CD14-positive monocyte (primary cell): ENCODE data around the gene TBC1D10A. TPM values are rescaled to one million over a fixed set of nuclear protein-coding genes. Genes with fewer than 3 reads are reported as not detected.
A peak's percentile ranks its signal among the peaks of the same experiment; 100 is the strongest.

Source experiments
- DNase-seq, 3 donors: peaks; one replicate each; pipeline ENCODE4 v3.0.0-alpha.2; 2011 to 2022
- H2AFZ ChIP-seq: 2 replicates; pipeline ENCODE4 v1.6.0; 2012; ENCODE audit warnings: mild to moderate bottlenecking, low read depth, low read length, inconsistent platforms; ENCODE audit not compliant: insufficient read depth, poor library complexity, severe bottlenecking
- H3K27ac ChIP-seq, 2 donors: 1 replicate in 1 of 2; 2 replicates in 1 of 2; pipeline ENCODE4 v1.5.1; 2012 to 2013; ENCODE audit warnings: low read length in 2 of 2, control low read depth in 1 of 2, inconsistent platforms in 1 of 2, low read depth in 1 of 2, mild to moderate bottlenecking in 1 of 2
- H3K27me3 ChIP-seq, 2 donors: one replicate each; pipeline versions ENCODE4 v1.6.0 to v1.6.1; 2011 to 2013; ENCODE audit warnings: low read length in 2 of 2; ENCODE audit not compliant: control insufficient read depth in 2 of 2, insufficient read depth in 2 of 2
- H3K36me3 ChIP-seq, 2 donors: replicated peaks in 1 of 2; 1 replicate in 1 of 2; 2 replicates in 1 of 2; pipeline versions ENCODE4 v1.5.1 to v1.6.1; 2012 to 2013; ENCODE audit warnings: low read length in 2 of 2, control low read depth in 1 of 2, inconsistent platforms in 1 of 2, mild to moderate bottlenecking in 1 of 2; ENCODE audit not compliant: insufficient read depth in 2 of 2, control insufficient read depth in 1 of 2
- H3K4me1 ChIP-seq, 2 donors: 1 replicate in 1 of 2; 2 replicates in 1 of 2; pipeline versions ENCODE4 v1.5.1 to v1.6.1; 2012 to 2013; ENCODE audit warnings: low read length in 2 of 2, control low read depth in 1 of 2, inconsistent platforms in 1 of 2, mild to moderate bottlenecking in 1 of 2, moderate library complexity in 1 of 2; ENCODE audit not compliant: insufficient read depth in 2 of 2, control insufficient read depth in 1 of 2
- H3K4me2 ChIP-seq: replicated peaks from 2 replicates; pipeline ENCODE3; 2012; ENCODE audit warnings: low read length, moderate library complexity, mild to moderate bottlenecking; ENCODE audit not compliant: poor library complexity, severe bottlenecking; ENCODE audit errors: extremely low read depth
- H3K4me3 ChIP-seq, 3 experiments: fragments of 200-600 bp in 1 of 3; sonication (generic) in 1 of 3; replicated peaks in 1 of 3; 1 replicate in 2 of 3; 2 replicates in 1 of 3; pipeline ENCODE4 v1.5.1; 2011 to 2013; ENCODE audit warnings: low read length in 3 of 3, mild to moderate bottlenecking in 3 of 3, control low read depth in 2 of 3, low read depth in 2 of 3, inconsistent platforms in 1 of 3, moderate library complexity in 1 of 3
- H3K79me2 ChIP-seq: 2 replicates; pipeline ENCODE4 v1.6.0; 2012; ENCODE audit warnings: mild to moderate bottlenecking, control low read depth, inconsistent platforms, low read length, moderate library complexity; ENCODE audit not compliant: insufficient read depth
- H3K9ac ChIP-seq: 2 replicates; pipeline ENCODE4 v1.6.0; 2017; ENCODE audit warnings: low read length, mild to moderate bottlenecking; ENCODE audit not compliant: insufficient read depth, poor library complexity, severe bottlenecking
- H3K9me3 ChIP-seq, 2 donors: replicated peaks in 1 of 2; 1 replicate in 1 of 2; 2 replicates in 1 of 2; pipeline versions ENCODE4 v1.5.1 to v1.6.1; 2012 to 2013; ENCODE audit warnings: low read length in 2 of 2, control low read depth in 1 of 2; ENCODE audit not compliant: control insufficient read depth in 1 of 2, insufficient read depth in 1 of 2
- H4K20me1 ChIP-seq: 2 replicates; pipeline ENCODE4 v1.6.0; 2012; ENCODE audit warnings: mild to moderate bottlenecking, low read length, control low read depth, moderate library complexity; ENCODE audit not compliant: insufficient read depth
- H3K27ac Mint-ChIP-seq, 7 donors: one replicate each; pipeline ENCODE4 v1.8.0; 2020; ENCODE audit warnings: mild to moderate bottlenecking in 7 of 7, mixed read lengths in 7 of 7, moderate library complexity in 6 of 7, inconsistent platforms in 2 of 7
- H3K27me3 Mint-ChIP-seq, 3 donors: one replicate each; pipeline ENCODE4 v1.8.0; 2021 to 2022; ENCODE audit warnings: low read depth in 3 of 3, mild to moderate bottlenecking in 3 of 3, mixed read lengths in 3 of 3, moderate library complexity in 3 of 3, inconsistent platforms in 1 of 3
- H3K36me3 Mint-ChIP-seq, 2 donors: one replicate each; pipeline ENCODE4 v1.8.0; 2020; ENCODE audit warnings: mixed read lengths in 2 of 2, inconsistent platforms in 1 of 2, mild to moderate bottlenecking in 1 of 2
- H3K4me1 Mint-ChIP-seq: one replicate; pipeline ENCODE4 v1.8.0; 2020; ENCODE audit warnings: mild to moderate bottlenecking, mixed read lengths
- H3K4me3 Mint-ChIP-seq, 2 donors: one replicate each; pipeline ENCODE4 v1.8.0; 2020; ENCODE audit warnings: mild to moderate bottlenecking in 2 of 2, mixed read lengths in 2 of 2, moderate library complexity in 1 of 2
- H3K9me3 Mint-ChIP-seq, 7 donors: one replicate each; pipeline ENCODE4 v1.8.0; 2020 to 2022; ENCODE audit warnings: mixed read lengths in 7 of 7, mild to moderate bottlenecking in 6 of 7, moderate library complexity in 6 of 7, inconsistent platforms in 2 of 7
- CTCF ChIP-seq: fragments of 200-600 bp; IDR thresholded peaks from one replicate; pipeline ENCODE4 v1.8.0; 2022; ENCODE audit warnings: antibody characterized with exemption, mild to moderate bottlenecking
- WGBS: methylation state at CpG from one replicate; pipeline ENCODE4 v1.1.5; 2013; ENCODE audit warnings: missing lambda C conversion rate; ENCODE audit not compliant: insufficient coverage; 5-methylcytosine and 5-hydroxymethylcytosine counted together
- intact Hi-C, 2 donors: fragments of 100-400 bp; cut with micrococcal nuclease; formaldehyde crosslinking; loops; one replicate each; pipeline versions ENCODE4 v1.15.0 to v1.15.1; 2023
- polyA plus RNA-seq, 3 donors: library from polyadenylated mRNA; depleted of rRNA in 1 of 3; unstranded in 2 of 3; stranded (reverse) in 1 of 3; fragments of 300-500 nt in 2 of 3; fragments of >200 nt in 1 of 3; fragmentation: Illumina TruSeq in 2 of 3; gene quantifications; 1 replicate in 2 of 3; 2 replicates in 1 of 3; pipeline ENCODE4 v1.2.3, GENCODE V29; 2012 to 2021

Gene TBC1D10A
- polyA plus RNA-seq, 3 donors = 13.4 to 38.3 (median 21.8) TPM

GRCh38 chr22:30370641-30371230 is 44.0 kb upstream of the TBC1D10A start:
- Histone ChIP-seq H3K27me3 (no peaks in the 10 kb centered on the region), H4K20me1 (no peaks in the 10 kb centered on the region)

GRCh38 chr22:30368420-30368819 is 41.7 kb upstream of the TBC1D10A start:
- Mint-ChIP-seq H3K9me3 (no peaks in the 10 kb centered on the region), H3K27me3 (peaks cover 0 to 5% (median 0%) of the 10 kb centered on the region in 3 donors), H3K4me3 (no peak overlapping the region), H3K27ac (peak overlapping the region in 1 of 7 donors; percentile 27), H3K36me3 (peaks cover 6 to 7% of the 10 kb centered on the region in 2 donors), H3K4me1 (peaks cover 13% of the 10 kb centered on the region)
- H3K4me2 ChIP-seq = no peak overlapping the region
- intact Hi-C loops = no loop called here
- no peak for DNase-seq
- TF ChIP-seq CTCF = no peak
- no peaks in the 10 kb centered on the region for H3K36me3 ChIP-seq
- H3K9me3 ChIP-seq = no peaks in the 10 kb centered on the region
- no peak overlapping the region for H3K9ac ChIP-seq
- no peak overlapping the region for H2AFZ ChIP-seq
- 98% methylated on average over 8 of the region's 9 CpGs for WGBS
- H4K20me1 ChIP-seq = no peaks in the 10 kb centered on the region
- H3K27ac ChIP-seq = no peak overlapping the region
- H3K79me2 ChIP-seq = no peaks in the 10 kb centered on the region
- H3K27me3 ChIP-seq = no peaks in the 10 kb centered on the region
- no peak overlapping the region for H3K4me3 ChIP-seq
- H3K4me1 ChIP-seq = peaks cover 12 to 13% of the 10 kb centered on the region in 2 donors

More at GRCh38 chr22:30370641-30371230, 44.0 kb upstream of the TBC1D10A start:
- H3K4me2 ChIP-seq = no peak overlapping the region
- intact Hi-C loops = no loop called here
- H3K36me3 ChIP-seq = no peaks in the 10 kb centered on the region
- no peak overlapping the region for H3K27ac ChIP-seq
- no peak for TF ChIP-seq CTCF
- no peak overlapping the region for H2AFZ ChIP-seq
- H3K4me1 Mint-ChIP-seq = peaks cover 13% of the 10 kb centered on the region
- DNase-seq = no peak
- no peaks in the 10 kb centered on the region for H3K9me3 Mint-ChIP-seq
- H3K27me3 Mint-ChIP-seq = peaks cover 0 to 4% (median 0%) of the 10 kb centered on the region in 3 donors
- H3K9me3 ChIP-seq = no peaks in the 10 kb centered on the region
- H3K36me3 Mint-ChIP-seq = peaks cover 8% of the 10 kb centered on the region in 2 donors
- no peak overlapping the region for H3K9ac ChIP-seq
- H3K27ac Mint-ChIP-seq = peak overlapping the region in 1 of 7 donors; percentile 18
- 96% methylated on average over 19 of the region's 19 CpGs for WGBS
- H3K4me3 Mint-ChIP-seq = no peak overlapping the region
- no peak overlapping the region for H3K4me3 ChIP-seq
- no peaks in the 10 kb centered on the region for H3K79me2 ChIP-seq
- peaks cover 16 to 17% of the 10 kb centered on the region in 2 donors for H3K4me1 ChIP-seq
